ENCODE results near the gene CKAP4. TPM values are rescaled to one million over a fixed set of nuclear protein-coding genes. Genes with fewer than 3 reads are reported as not detected.

Gene CKAP4
- polyA plus RNA-seq, 3 donors, result 15.0 to 26.1 (median 19.7) TPM

Other genes with a start within 250 kb of the CKAP4 start
- 10 to 100 TPM in 2 of 3 donors, 1 to 10 TPM in 1; 2.8 to 16.1 (median 11.6) TPM for gene NUAK1, start 109.1 kb downstream of the CKAP4 start, polyA plus RNA-seq
- gene TCP11L2, start 54.7 kb upstream of the CKAP4 start, polyA plus RNA-seq, result 1 to 10 TPM; 4.0 to 9.2 (median 5.0) TPM
- 1 to 10 TPM; 3.6 to 3.8 (median 3.8) TPM for gene POLR3B, start 109.7 kb upstream of the CKAP4 start, polyA plus RNA-seq